Measurements from ENCODE around the gene C19orf47. TPM values are rescaled to one million over a fixed set of nuclear protein-coding genes. Genes with fewer than 3 reads are reported as not detected.

C19orf47 gene
- total and polyA plus RNA-seq, 2 donors (not counting 1 experiment from before 2014, with no cell fraction given) = 5.1 to 9.1 TPM

- H3K9ac ChIP-seq (ENCODE audit: insufficient read depth, low read length) = no peak overlapping the region
- peaks cover 30% of the 10 kb centered on the region for H3K36me3 ChIP-seq (ENCODE audit: control insufficient read depth, insufficient read depth, low read length)
- no peak overlapping the region for H3K4me2 ChIP-seq (ENCODE audit: extremely low read depth, insufficient read depth, low read length)
- no peak for DNase-seq (ENCODE audit: low read depth in 2 of 2)
- H2AFZ ChIP-seq (ENCODE audit: low read length) = no peak overlapping the region
- H3K9me3 ChIP-seq (ENCODE audit: control insufficient read depth, insufficient read depth, low read depth, low read length) = no peaks in the 10 kb centered on the region
- TF ChIP-seq CTCF (conservative IDR thresholded peaks at IDR 0.05 in 1 of 2, IDR thresholded peaks at IDR 0.05 in 1 of 2; ENCODE audit: low read depth in 1 of 2, low read length in 2 of 2) (no peak), EZH2 (IDR thresholded peaks at IDR 0.05; ENCODE audit: low read length, missing control alignments) (no peak)
- no peak overlapping the region for H3K27ac ChIP-seq (ENCODE audit: insufficient read depth, low read length)
- H3K79me2 ChIP-seq (ENCODE audit: control insufficient read depth, insufficient read depth, low read length) = no peaks in the 10 kb centered on the region
- H3K27me3 ChIP-seq (ENCODE audit: control insufficient read depth, insufficient read depth, low read length) = no peaks in the 10 kb centered on the region
- H3K4me3 ChIP-seq (replicated peaks in 1 of 4; ENCODE audit: control extremely low read depth in 1 of 4, insufficient read depth in 1 of 4, low read depth in 3 of 4, low read length in 4 of 4) = no peak overlapping the region
- H4K20me1 ChIP-seq (ENCODE audit: control insufficient read depth, extremely low read depth, insufficient read depth, low read length) = no peaks in the 10 kb centered on the region
- no peaks in the 10 kb centered on the region for H3K4me1 ChIP-seq (ENCODE audit: control insufficient read depth, extremely low read depth, insufficient read depth, low read length)
Observed at GRCh38 chr19:40323705-40324104, 24.5 kb downstream of the C19orf47 start.

GRCh38 chr19:40322951-40323615, 25.1 kb downstream of the C19orf47 start:
- Histone ChIP-seq H3K27ac (ENCODE audit: insufficient read depth, low read length) (no peak overlapping the region), H3K27me3 (ENCODE audit: control insufficient read depth, insufficient read depth, low read length) (no peaks in the 10 kb centered on the region), H3K4me1 (ENCODE audit: control insufficient read depth, extremely low read depth, insufficient read depth, low read length) (no peaks in the 10 kb centered on the region), H2AFZ (ENCODE audit: low read length) (no peak overlapping the region), H3K4me2 (ENCODE audit: extremely low read depth, insufficient read depth, low read length) (no peak overlapping the region), H3K9me3 (ENCODE audit: control insufficient read depth, insufficient read depth, low read depth, low read length) (no peaks in the 10 kb centered on the region), H3K9ac (ENCODE audit: insufficient read depth, low read length) (no peak overlapping the region), H3K36me3 (ENCODE audit: control insufficient read depth, insufficient read depth, low read length) (peaks cover 28% of the 10 kb centered on the region), H3K79me2 (ENCODE audit: control insufficient read depth, insufficient read depth, low read length) (no peaks in the 10 kb centered on the region), H3K4me3 (replicated peaks in 1 of 4; ENCODE audit: control extremely low read depth in 1 of 4, insufficient read depth in 1 of 4, low read depth in 3 of 4, low read length in 4 of 4) (no peak overlapping the region), H4K20me1 (ENCODE audit: control insufficient read depth, extremely low read depth, insufficient read depth, low read length) (no peaks in the 10 kb centered on the region)
- DNase-seq (ENCODE audit: low read depth in 2 of 2) = no peak
- no peak for TF ChIP-seq EZH2 (IDR thresholded peaks at IDR 0.05; ENCODE audit: low read length, missing control alignments)
- TF ChIP-seq CTCF (conservative IDR thresholded peaks at IDR 0.05 in 1 of 2, IDR thresholded peaks at IDR 0.05 in 1 of 2; ENCODE audit: low read depth in 1 of 2, low read length in 2 of 2) = no peak

GRCh38 chr19:40322271-40322610, 26.0 kb downstream of the C19orf47 start:
- H3K9me3 ChIP-seq (ENCODE audit: control insufficient read depth, insufficient read depth, low read depth, low read length) = no peaks in the 10 kb centered on the region
- no peak for TF ChIP-seq EZH2 (IDR thresholded peaks at IDR 0.05; ENCODE audit: low read length, missing control alignments)
- no peak for TF ChIP-seq CTCF (conservative IDR thresholded peaks at IDR 0.05 in 1 of 2, IDR thresholded peaks at IDR 0.05 in 1 of 2; ENCODE audit: low read depth in 1 of 2, low read length in 2 of 2)
- no peak overlapping the region for H3K27ac ChIP-seq (ENCODE audit: insufficient read depth, low read length)
- H2AFZ ChIP-seq (ENCODE audit: low read length) = no peak overlapping the region
- H3K79me2 ChIP-seq (ENCODE audit: control insufficient read depth, insufficient read depth, low read length) = no peaks in the 10 kb centered on the region
- H4K20me1 ChIP-seq (ENCODE audit: control insufficient read depth, extremely low read depth, insufficient read depth, low read length) = no peaks in the 10 kb centered on the region
- no peak overlapping the region for H3K4me2 ChIP-seq (ENCODE audit: extremely low read depth, insufficient read depth, low read length)
- no peaks in the 10 kb centered on the region for H3K4me1 ChIP-seq (ENCODE audit: control insufficient read depth, extremely low read depth, insufficient read depth, low read length)
- peaks cover 22% of the 10 kb centered on the region for H3K36me3 ChIP-seq (ENCODE audit: control insufficient read depth, insufficient read depth, low read length)
- H3K9ac ChIP-seq (ENCODE audit: insufficient read depth, low read length) = no peak overlapping the region
- no peak overlapping the region for H3K4me3 ChIP-seq (replicated peaks in 1 of 4; ENCODE audit: control extremely low read depth in 1 of 4, insufficient read depth in 1 of 4, low read depth in 3 of 4, low read length in 4 of 4)
- no peak for DNase-seq (ENCODE audit: low read depth in 2 of 2)
- H3K27me3 ChIP-seq (ENCODE audit: control insufficient read depth, insufficient read depth, low read length) = no peaks in the 10 kb centered on the region

All from fibroblast of lung (primary cell).